ENCODE data around the gene MAD2L2. TPM values are rescaled to one million over a fixed set of nuclear protein-coding genes. Genes with fewer than 3 reads are reported as not detected.
A peak's percentile ranks its signal among the peaks of the same experiment; 100 is the strongest.

Gene MAD2L2
- total RNA-seq, 1 donor from 2014 or later = 113 TPM

DNA sequence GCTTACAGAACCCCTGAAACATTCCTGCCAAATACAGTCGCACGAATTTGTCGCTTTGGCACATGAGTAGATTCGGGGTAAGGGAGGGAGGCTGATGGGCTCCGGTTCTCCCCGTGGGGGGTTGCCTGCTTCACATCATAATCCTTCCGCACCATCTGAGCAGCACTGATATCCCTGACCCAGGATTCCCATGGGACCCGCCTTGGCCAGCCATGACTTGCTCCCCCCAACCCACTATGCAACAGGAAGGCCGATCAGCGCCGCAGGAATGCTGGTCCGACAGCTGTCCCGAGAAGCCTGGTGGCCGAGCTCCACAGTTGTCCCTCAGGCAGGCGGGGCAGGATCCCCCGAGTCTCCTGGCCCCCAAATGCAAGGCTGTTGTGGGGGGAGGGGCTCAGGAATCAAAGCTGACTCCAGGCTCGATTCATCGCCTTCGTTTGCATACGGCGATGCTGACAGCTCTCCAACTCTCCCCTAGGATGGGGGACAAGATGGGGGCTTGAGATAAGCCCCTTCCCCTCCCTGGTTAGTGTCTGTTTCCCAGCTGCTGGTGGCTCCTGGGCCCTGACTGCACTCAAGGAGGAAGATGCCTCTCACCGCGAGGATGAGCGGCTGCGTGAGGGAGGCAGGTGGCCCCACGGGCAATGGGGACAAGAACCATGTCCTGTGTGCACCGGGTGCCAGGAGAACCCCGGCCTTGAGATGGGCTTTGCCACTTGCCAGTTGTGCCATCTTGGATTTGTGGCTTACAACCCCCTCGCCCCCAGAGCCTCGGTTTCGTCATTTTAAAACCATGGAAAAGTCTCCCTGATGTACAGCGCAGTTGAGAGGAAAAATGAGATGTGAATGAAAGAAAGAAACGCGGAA is 19.9 kb upstream of the MAD2L2 start:
- no peak overlapping the region for H3K4me3 Mint-ChIP-seq (ENCODE audit: low read depth)

DNA sequence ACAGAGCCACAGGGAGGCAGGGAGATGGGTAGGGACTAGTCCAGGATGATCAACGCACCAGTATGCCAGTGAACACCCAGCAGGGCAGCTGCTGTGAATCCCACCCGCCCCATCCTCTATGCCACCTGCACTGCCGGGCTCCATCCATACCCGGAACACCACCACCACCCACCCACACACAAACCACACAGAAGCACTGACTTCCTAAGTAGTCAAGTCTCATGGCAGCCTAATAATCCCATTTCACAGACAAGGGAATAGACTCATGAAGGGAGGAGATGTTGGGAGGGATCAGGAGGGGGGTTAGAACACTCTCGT is 16.9 kb upstream of the MAD2L2 start:
- no peak for DNase-seq (ENCODE audit: low spot score, unreplicated experiment)
- H3K4me3 Mint-ChIP-seq (ENCODE audit: low read depth) = no peak overlapping the region
- H3K36me3 Mint-ChIP-seq (ENCODE audit: insufficient read depth) = no peaks in the 10 kb centered on the region
- TF ChIP-seq CTCF (IDR thresholded peaks at IDR 0.05; ENCODE audit: unreplicated experiment) = no peak
- H3K9me3 Mint-ChIP-seq (ENCODE audit: low read depth) = no peaks in the 10 kb centered on the region
- H3K27ac Mint-ChIP-seq = no peak overlapping the region
- H3K4me1 Mint-ChIP-seq (ENCODE audit: low read depth) = no peaks in the 10 kb centered on the region
- H3K27me3 Mint-ChIP-seq = peaks cover 21% of the 10 kb centered on the region

More for the DNA sequence above, 19.9 kb upstream of the MAD2L2 start:
- TF ChIP-seq CTCF (IDR thresholded peaks at IDR 0.05; ENCODE audit: unreplicated experiment) = no peak
- Mint-ChIP-seq H3K4me1 (ENCODE audit: low read depth) (no peaks in the 10 kb centered on the region), H3K27me3 (peaks cover 28% of the 10 kb centered on the region), H3K36me3 (ENCODE audit: insufficient read depth) (no peaks in the 10 kb centered on the region), H3K9me3 (ENCODE audit: low read depth) (no peaks in the 10 kb centered on the region), H3K27ac (no peak overlapping the region)
- no peak for DNase-seq (ENCODE audit: low spot score, unreplicated experiment)

- peaks cover 26% of the 10 kb centered on the region for H3K27me3 Mint-ChIP-seq
Observed at GRCh38 chr1:11697188-11697892, 16.4 kb upstream of the MAD2L2 start.

GRCh38 chr1:11695861-11696260 is 14.9 kb upstream of the MAD2L2 start:
- no peaks in the 10 kb centered on the region for H3K36me3 Mint-ChIP-seq (ENCODE audit: insufficient read depth)
- H3K27ac Mint-ChIP-seq = no peak overlapping the region
- H3K4me3 Mint-ChIP-seq (ENCODE audit: low read depth) = no peak overlapping the region
- TF ChIP-seq CTCF (IDR thresholded peaks at IDR 0.05; ENCODE audit: unreplicated experiment) = no peak
- H3K4me1 Mint-ChIP-seq (ENCODE audit: low read depth) = no peaks in the 10 kb centered on the region
- peaks cover 30% of the 10 kb centered on the region for H3K27me3 Mint-ChIP-seq
- no peaks in the 10 kb centered on the region for H3K9me3 Mint-ChIP-seq (ENCODE audit: low read depth)
- no peak for DNase-seq (ENCODE audit: low spot score, unreplicated experiment)

More at GRCh38 chr1:11697188-11697892, 16.4 kb upstream of the MAD2L2 start:
- no peak for DNase-seq (ENCODE audit: low spot score, unreplicated experiment)
- no peaks in the 10 kb centered on the region for H3K4me1 Mint-ChIP-seq (ENCODE audit: low read depth)
- TF ChIP-seq CTCF (IDR thresholded peaks at IDR 0.05; ENCODE audit: unreplicated experiment) = no peak
- H3K27ac Mint-ChIP-seq = no peak overlapping the region
- no peak overlapping the region for H3K4me3 Mint-ChIP-seq (ENCODE audit: low read depth)
- no peaks in the 10 kb centered on the region for H3K9me3 Mint-ChIP-seq (ENCODE audit: low read depth)
- H3K36me3 Mint-ChIP-seq (ENCODE audit: insufficient read depth) = no peaks in the 10 kb centered on the region

DNA sequence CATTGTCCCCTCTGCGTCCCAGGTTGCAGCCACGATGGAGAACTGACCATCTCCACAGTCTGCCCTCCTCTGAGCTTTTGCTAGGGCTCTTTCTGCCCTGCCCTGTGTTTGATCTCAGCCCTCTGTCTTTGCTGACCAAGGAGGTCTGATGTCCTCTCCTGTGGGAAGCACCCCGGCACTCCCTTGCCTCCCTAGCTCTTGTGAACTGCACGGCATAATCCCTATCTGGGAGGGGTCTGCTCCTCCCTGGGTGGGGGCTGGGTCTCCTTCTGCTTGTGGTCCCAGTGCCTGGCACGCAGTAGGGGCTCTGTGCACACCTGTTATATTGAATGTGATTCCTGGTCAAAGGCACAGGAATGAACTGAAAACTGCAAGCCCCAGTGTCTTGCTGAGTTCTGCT is 13.0 kb upstream of the MAD2L2 start:
- H3K27me3 Mint-ChIP-seq = peaks cover 27% of the 10 kb centered on the region
- no peak overlapping the region for H3K4me3 Mint-ChIP-seq (ENCODE audit: low read depth)

More for the DNA sequence above, 13.0 kb upstream of the MAD2L2 start:
- no peak for TF ChIP-seq CTCF (IDR thresholded peaks at IDR 0.05; ENCODE audit: unreplicated experiment)
- H3K9me3 Mint-ChIP-seq (ENCODE audit: low read depth) = no peaks in the 10 kb centered on the region
- H3K27ac Mint-ChIP-seq = peak overlapping the region; percentile 11
- no peaks in the 10 kb centered on the region for H3K36me3 Mint-ChIP-seq (ENCODE audit: insufficient read depth)
- DNase-seq (ENCODE audit: low spot score, unreplicated experiment) = no peak
- H3K4me1 Mint-ChIP-seq (ENCODE audit: low read depth) = peaks cover 9% of the 10 kb centered on the region

All from progenitor cell of endocrine pancreas (in vitro differentiated cells).